ENCODE data around the gene SHC3.

DNA sequence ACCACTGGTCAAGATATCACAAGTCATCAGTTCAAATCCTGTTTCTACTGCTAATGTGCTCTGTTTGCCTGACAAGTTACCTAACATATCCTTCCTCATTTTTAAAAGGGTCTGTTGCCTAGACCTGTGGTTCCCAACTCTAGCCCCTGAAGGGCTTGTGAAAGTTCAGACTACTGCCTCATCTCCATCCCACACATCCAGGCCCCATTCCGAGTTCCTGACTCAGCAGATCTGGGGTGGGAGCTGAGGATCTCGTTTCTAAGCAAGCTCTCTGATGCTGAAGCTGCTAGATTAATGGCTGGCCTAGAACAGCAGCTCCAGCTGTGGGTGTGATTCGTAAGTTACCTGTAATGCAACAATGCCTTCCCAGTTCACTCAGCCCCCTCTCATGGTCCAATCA is 154.9 kb downstream of the SHC3 start:
- TF ChIP-seq POLR2A (IDR thresholded peaks at IDR 0.05; ENCODE audit: low read length) (no peak), GATA1 (IDR thresholded peaks at IDR 0.05; ENCODE audit: low read depth, low read length) (no peak)

All from erythroblast (primary cell).